Thyroid gland (tissue), 4 donors: Measurements from ENCODE around the gene IRX4. TPM values are rescaled to one million over a fixed set of nuclear protein-coding genes. Genes with fewer than 3 reads are reported as not detected.

Experiments used
- DNase-seq, 2 donors: peaks; one replicate each; pipeline ENCODE4 v3.0.0-alpha.2; 2019
- H3K27ac ChIP-seq, 3 donors: fragments of 200-600 bp; sonication (generic); 1 replicate in 2 of 3; 2 replicates in 1 of 3; pipeline ENCODE4 v1.5.1; 2016 to 2019; ENCODE audit warnings: mild to moderate bottlenecking in 1 of 3, moderate library complexity in 1 of 3
- H3K27me3 ChIP-seq: fragments of 200-600 bp; sonication (generic); one replicate; pipeline ENCODE4 v1.5.1; 2019
- H3K36me3 ChIP-seq, 2 donors: fragments of 200-600 bp; sonication (generic); one replicate each; pipeline ENCODE4 v1.5.1; 2016 to 2019
- H3K4me1 ChIP-seq, 2 donors: fragments of 200-600 bp; sonication (generic); one replicate each; pipeline ENCODE4 v1.5.1; 2017 to 2019
- H3K4me3 ChIP-seq, 3 donors: fragments of 200-600 bp; sonication (generic); replicated peaks in 1 of 3; 1 replicate in 2 of 3; 2 replicates in 1 of 3; pipeline ENCODE4 v1.5.1; 2016; ENCODE audit warnings: mild to moderate bottlenecking in 1 of 3
- H3K9me3 ChIP-seq: fragments of 200-600 bp; sonication (generic); one replicate; pipeline ENCODE4 v1.5.1; 2017
- POLR2A ChIP-seq, 2 donors: fragments of 450-650 bp; IDR thresholded peaks; one replicate each; pipeline ENCODE4 v1.6.1; 2017; ENCODE audit warnings: antibody characterized with exemption in 2 of 2, mild to moderate bottlenecking in 2 of 2, moderate library complexity in 1 of 2
- WGBS, 2 donors: methylation state at CpG; one replicate each; pipeline ENCODE4 v1.1.5; 2017; 5-methylcytosine and 5-hydroxymethylcytosine counted together
- intact Hi-C: fragments of 100-400 bp; cut with DNase I; formaldehyde crosslinking; loops from one replicate; pipeline ENCODE4 v1.15.1; 2023
- total RNA-seq, 4 donors: library from RNA; depleted of rRNA; stranded (reverse); fragments of >200 nt; gene quantifications; one replicate each; pipeline ENCODE4 v1.2.3, GENCODE V29; 2016
- TF ChIP-seq, protein P1 (sequence below), 6 experiments: fragments of 200-600 bp in 3 of 6; fragments of 450-650 bp in 3 of 6; sonication (generic) in 3 of 6; IDR thresholded peaks; one replicate each; pipeline ENCODE4 v1.5.1; 2016 to 2019; ENCODE audit warnings: antibody characterized with exemption in 6 of 6, mild to moderate bottlenecking in 2 of 6, inconsistent platforms in 1 of 6, moderate library complexity in 1 of 6

IRX4 gene
- total RNA-seq, 4 donors from 2014 or later = not detected

DNA sequence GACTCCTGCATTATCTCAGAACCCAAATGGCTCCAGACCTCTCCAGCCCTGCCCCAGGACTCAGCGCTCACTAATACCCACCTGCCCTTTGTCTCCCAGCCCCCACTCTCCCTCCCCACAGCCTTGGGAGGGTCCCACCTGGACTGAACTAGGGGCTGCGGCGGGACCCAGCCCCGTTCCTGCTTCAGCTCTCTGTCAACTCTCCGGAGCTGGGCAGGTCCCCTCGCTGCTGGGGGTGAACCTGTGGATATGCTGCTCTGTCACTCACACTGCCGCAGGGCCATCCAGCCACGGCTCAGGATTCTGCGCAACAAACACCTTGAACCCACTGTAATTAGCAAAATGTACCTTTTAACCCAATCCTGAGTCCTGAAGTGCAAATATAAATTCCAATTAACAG lies 44.7 kb downstream of the IRX4 start:
- Histone ChIP-seq H3K27ac (no peak overlapping the region), H3K4me1 (no peaks in the 10 kb centered on the region), H3K36me3 (no peaks in the 10 kb centered on the region), H3K27me3 (no peaks in the 10 kb centered on the region), H3K4me3 (no peak overlapping the region), H3K9me3 (no peaks in the 10 kb centered on the region)
- no peak for TF ChIP-seq POLR2A (IDR thresholded peaks at IDR 0.05)
- TF ChIP-seq, protein P1, sequence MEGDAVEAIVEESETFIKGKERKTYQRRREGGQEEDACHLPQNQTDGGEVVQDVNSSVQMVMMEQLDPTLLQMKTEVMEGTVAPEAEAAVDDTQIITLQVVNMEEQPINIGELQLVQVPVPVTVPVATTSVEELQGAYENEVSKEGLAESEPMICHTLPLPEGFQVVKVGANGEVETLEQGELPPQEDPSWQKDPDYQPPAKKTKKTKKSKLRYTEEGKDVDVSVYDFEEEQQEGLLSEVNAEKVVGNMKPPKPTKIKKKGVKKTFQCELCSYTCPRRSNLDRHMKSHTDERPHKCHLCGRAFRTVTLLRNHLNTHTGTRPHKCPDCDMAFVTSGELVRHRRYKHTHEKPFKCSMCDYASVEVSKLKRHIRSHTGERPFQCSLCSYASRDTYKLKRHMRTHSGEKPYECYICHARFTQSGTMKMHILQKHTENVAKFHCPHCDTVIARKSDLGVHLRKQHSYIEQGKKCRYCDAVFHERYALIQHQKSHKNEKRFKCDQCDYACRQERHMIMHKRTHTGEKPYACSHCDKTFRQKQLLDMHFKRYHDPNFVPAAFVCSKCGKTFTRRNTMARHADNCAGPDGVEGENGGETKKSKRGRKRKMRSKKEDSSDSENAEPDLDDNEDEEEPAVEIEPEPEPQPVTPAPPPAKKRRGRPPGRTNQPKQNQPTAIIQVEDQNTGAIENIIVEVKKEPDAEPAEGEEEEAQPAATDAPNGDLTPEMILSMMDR (IDR thresholded peaks at IDR 0.05) = no peak
- DNase-seq = no peak
- intact Hi-C loops = no loop called here
- WGBS, 2 donors = 84 to 90% methylated on average over 6 to 8 of the region's 9 CpGs

DNA sequence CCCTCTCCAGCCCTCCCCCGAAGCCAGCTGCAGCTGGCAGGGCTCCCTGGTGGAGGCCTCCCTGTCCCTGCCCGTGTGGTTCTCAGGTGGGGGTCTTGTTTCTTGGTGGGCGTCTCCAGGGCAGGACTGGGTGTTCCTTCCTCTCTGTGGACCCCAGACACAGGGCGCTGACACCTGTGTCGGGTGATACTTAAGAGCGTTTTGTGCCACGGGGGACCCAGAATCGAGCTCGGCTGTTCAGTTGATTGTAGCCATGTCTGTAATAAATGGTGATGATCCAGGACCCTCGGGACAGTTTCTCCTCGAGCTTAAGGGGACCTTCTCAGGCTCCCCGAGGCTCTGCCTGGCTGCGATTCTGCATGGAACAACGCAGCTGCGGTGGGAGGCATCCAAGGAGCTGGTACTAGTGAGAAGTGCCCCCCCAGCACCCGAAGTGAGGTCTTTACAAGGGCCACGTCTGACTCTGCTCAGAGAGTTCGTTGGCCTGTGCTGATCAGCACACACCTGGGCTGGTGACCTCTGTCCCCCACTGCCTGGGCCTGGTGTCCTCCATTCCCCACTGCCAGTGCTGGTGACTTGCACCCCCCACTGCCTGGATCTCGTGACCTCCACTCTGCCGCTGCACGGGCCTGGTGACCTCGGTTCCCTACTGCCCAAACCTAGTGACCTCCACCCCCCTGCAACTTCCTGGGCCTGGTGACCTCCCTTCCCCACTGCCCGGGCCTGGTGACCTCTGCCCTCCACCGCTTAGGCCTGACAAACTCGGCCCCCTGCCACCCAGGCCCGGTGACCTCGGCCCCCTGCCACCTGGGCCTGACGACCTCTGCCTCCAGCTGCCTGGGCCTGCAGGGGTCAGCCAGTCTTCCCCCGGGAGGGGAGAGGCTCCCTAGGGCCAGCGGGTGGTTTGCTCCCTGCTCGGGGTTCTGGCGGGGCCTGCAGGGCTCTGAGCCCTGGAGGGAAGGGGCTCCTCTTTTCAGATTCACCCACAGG lies 45.5 kb downstream of the IRX4 start:
- 75 to 77% methylated on average over 15 to 28 of the region's 32 CpGs for WGBS, 2 donors
- no peak overlapping the region for H3K4me3 ChIP-seq
- TF ChIP-seq POLR2A (IDR thresholded peaks at IDR 0.05) = no peak
- TF ChIP-seq, protein P1 (IDR thresholded peaks at IDR 0.05) = no peak
- DNase-seq = no peak
- H3K27me3 ChIP-seq = no peaks in the 10 kb centered on the region
- no peaks in the 10 kb centered on the region for H3K4me1 ChIP-seq
- no peaks in the 10 kb centered on the region for H3K36me3 ChIP-seq
- H3K9me3 ChIP-seq = no peaks in the 10 kb centered on the region
- no peak overlapping the region for H3K27ac ChIP-seq
- intact Hi-C loops = no loop called here

DNA sequence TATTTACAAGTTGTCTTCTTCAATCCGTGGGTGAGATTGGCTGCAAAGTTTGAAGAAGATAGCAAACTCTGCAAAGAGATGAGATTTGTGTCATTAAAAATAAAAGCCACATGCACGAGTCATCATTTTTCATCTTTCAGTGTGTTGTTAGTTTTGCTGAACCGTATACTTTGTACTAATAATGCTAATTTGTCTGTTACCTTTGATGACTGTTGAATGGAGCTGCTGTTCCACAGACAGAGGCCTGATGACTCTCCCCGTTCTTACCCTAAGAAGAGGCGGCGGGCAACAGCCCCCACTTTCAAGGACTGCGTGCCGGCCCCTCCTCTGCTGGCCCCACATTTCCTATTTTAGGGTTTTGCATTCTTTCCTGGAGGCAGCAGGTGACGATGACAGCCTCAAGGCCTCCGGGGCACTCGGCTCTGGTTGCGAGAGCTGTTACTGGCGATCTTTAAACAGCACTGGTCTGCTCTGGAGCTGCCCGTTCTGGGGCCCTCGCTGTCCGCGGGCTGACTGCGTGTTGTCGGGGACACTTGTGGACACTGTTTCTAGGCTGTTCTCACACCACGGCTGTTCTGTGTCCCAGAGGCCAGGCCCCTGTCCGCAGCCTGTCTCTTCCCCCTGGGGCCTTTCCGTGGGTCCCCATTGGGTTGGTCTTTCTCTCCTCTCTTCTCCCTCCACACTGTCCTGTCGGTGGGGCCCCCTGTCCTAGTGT lies 46.4 kb downstream of the IRX4 start:
- no peak for DNase-seq
- WGBS, 2 donors = 71 to 73% methylated on average over 23 of the region's 23 CpGs
- H3K36me3 ChIP-seq = no peaks in the 10 kb centered on the region
- TF ChIP-seq, protein P1 (IDR thresholded peaks at IDR 0.05) = no peak
- no peak for TF ChIP-seq POLR2A (IDR thresholded peaks at IDR 0.05)
- intact Hi-C loops = no loop called here
- H3K4me1 ChIP-seq = no peaks in the 10 kb centered on the region
- no peaks in the 10 kb centered on the region for H3K27me3 ChIP-seq
- H3K9me3 ChIP-seq = no peaks in the 10 kb centered on the region
- H3K4me3 ChIP-seq = no peak overlapping the region
- H3K27ac ChIP-seq = no peak overlapping the region

DNA sequence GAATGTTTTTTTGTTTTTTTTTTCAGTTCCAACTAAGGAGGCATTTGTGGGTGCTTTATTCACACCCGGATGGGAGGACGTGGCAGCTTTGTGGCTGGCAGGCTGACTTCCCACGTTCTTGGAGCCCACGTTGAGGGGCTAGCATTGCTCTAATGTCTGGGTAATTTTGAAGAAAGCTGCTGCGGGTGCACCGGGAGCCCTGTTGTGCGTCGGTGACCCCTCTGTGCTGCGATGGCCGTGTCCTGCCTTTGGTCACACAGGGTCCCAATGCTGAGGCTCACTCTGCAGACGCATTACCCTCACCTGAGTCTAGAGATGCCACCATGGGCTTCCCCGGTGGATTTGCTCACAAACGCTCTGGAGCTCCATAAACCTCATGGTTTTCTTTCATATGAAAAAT lies 47.3 kb downstream of the IRX4 start:
- 83 to 86% methylated on average over 13 of the region's 13 CpGs for WGBS, 2 donors
- H3K27me3 ChIP-seq = no peaks in the 10 kb centered on the region
- no peaks in the 10 kb centered on the region for H3K36me3 ChIP-seq
- H3K4me1 ChIP-seq = no peaks in the 10 kb centered on the region
- no peak overlapping the region for H3K27ac ChIP-seq
- no peak for DNase-seq
- no peaks in the 10 kb centered on the region for H3K9me3 ChIP-seq
- TF ChIP-seq POLR2A (IDR thresholded peaks at IDR 0.05) = no peak
- intact Hi-C loops = no loop called here
- H3K4me3 ChIP-seq = no peak overlapping the region

DNA sequence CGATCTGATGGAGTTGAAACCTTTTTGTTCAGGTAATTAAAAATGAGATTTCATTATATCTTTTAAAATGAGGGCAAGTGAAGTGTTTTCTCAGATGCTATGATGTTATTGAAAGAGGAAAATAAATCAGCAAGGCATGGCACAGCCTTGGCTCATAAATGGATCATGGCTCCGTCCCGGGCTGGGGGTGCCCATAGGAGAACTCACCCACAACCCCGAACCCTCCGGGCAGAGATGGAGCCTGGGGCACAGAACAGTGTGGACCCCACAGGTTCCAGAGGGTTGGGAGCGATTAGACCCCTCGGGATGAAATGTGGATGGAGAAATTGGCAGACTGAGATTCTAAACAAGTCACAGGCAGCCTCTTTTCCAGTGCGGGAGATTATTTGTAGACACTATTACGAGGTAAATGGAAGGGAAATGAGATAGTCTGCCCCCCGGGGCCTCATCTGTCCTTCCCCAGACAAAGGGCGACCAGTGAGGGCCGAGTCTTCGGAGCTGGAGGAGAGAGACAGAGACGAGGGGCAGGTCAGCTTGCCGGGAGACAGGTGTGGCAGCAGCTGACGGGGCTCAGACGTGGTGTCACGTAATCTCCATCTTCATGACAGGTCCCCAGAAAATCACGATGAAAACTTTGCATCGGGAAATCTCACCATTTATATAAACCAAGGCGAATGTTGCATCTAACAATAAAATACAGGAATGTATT lies 47.9 kb downstream of the IRX4 start:
- Histone ChIP-seq H3K27me3 (no peaks in the 10 kb centered on the region), H3K4me3 (no peak overlapping the region), H3K9me3 (no peaks in the 10 kb centered on the region), H3K27ac (no peak overlapping the region), H3K36me3 (no peaks in the 10 kb centered on the region), H3K4me1 (no peaks in the 10 kb centered on the region)
- TF ChIP-seq POLR2A (IDR thresholded peaks at IDR 0.05) = no peak
- TF ChIP-seq, protein P1 (IDR thresholded peaks at IDR 0.05) = no peak
- 62 to 63% methylated on average over 21 of the region's 21 CpGs for WGBS, 2 donors
- intact Hi-C loops = no loop called here
- no peak for DNase-seq
